Colonic mucosa (tissue), 4 donors: ENCODE measurements around the gene BSDC1. TPM values are rescaled to one million over a fixed set of nuclear protein-coding genes. Genes with fewer than 3 reads are reported as not detected.
"Not testable (repeated sequence)": the region's sequence is repeated elsewhere in the genome, so short reads cannot be mapped to it uniquely, and the experiment has no call there.

Experiments
- DNase-seq: peaks from one replicate; pipeline ENCODE4 v3.0.0-alpha.2; 2020
- H3K27ac ChIP-seq: fragments of 200-600 bp; one replicate; pipeline ENCODE4 v1.8.0; 2021
- H3K27me3 ChIP-seq: fragments of 200-600 bp; one replicate; pipeline ENCODE4 v1.8.0; 2021
- H3K36me3 ChIP-seq: fragments of 200-600 bp; one replicate; pipeline ENCODE4 v1.8.0; 2021
- H3K4me1 ChIP-seq: fragments of 200-600 bp; one replicate; pipeline ENCODE4 v1.8.0; 2021; ENCODE audit warnings: mild to moderate bottlenecking
- H3K4me3 ChIP-seq: fragments of 200-600 bp; one replicate; pipeline ENCODE4 v1.8.0; 2021
- H3K9ac ChIP-seq, 2 donors: one replicate each; pipeline ENCODE4 v1.7.0; 2013; ENCODE audit warnings: control low read depth in 2 of 2, low read depth in 2 of 2, low read length in 2 of 2
- H3K9me3 ChIP-seq: fragments of 200-600 bp; one replicate; pipeline ENCODE4 v1.8.0; 2021
- intact Hi-C: fragments of 100-400 bp; cut with DNase I; formaldehyde crosslinking; loops from one replicate; pipeline ENCODE4 v1.14.1; 2022
- total RNA-seq, 2 donors: library from RNA; stranded (reverse); fragmentation: NEBNext Ultra II Directional in 1 of 2; extraction: Animal tissue kit (Norgen Biotek cat#: 25700) in 1 of 2; gene quantifications; one replicate each; pipeline ENCODE4 v1.2.1, GENCODE V29; 2021
- TF ChIP-seq, protein P1 (sequence below): fragments of 200-600 bp; IDR thresholded peaks from one replicate; pipeline ENCODE4 v1.8.0; 2022; ENCODE audit warnings: antibody characterized with exemption, mild to moderate bottlenecking
- donor health status: healthy.
- donor health status: DM: no; HTN: no; CAD: no.
- donor health status: DM: no; HTN: no; CAD: no.

Gene BSDC1
- total RNA-seq, 2 donors from 2014 or later, result 65.7 to 76.8 TPM

- no peaks in the 10 kb centered on the region for H3K36me3 ChIP-seq
- H3K4me3 ChIP-seq, result no peak overlapping the region
- no peaks in the 10 kb centered on the region for H3K9me3 ChIP-seq
- no peaks in the 10 kb centered on the region for H3K27me3 ChIP-seq
- TF ChIP-seq, protein P1, sequence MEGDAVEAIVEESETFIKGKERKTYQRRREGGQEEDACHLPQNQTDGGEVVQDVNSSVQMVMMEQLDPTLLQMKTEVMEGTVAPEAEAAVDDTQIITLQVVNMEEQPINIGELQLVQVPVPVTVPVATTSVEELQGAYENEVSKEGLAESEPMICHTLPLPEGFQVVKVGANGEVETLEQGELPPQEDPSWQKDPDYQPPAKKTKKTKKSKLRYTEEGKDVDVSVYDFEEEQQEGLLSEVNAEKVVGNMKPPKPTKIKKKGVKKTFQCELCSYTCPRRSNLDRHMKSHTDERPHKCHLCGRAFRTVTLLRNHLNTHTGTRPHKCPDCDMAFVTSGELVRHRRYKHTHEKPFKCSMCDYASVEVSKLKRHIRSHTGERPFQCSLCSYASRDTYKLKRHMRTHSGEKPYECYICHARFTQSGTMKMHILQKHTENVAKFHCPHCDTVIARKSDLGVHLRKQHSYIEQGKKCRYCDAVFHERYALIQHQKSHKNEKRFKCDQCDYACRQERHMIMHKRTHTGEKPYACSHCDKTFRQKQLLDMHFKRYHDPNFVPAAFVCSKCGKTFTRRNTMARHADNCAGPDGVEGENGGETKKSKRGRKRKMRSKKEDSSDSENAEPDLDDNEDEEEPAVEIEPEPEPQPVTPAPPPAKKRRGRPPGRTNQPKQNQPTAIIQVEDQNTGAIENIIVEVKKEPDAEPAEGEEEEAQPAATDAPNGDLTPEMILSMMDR, result no peak
- no peak for DNase-seq
- intact Hi-C loops, result no loop called here
- H3K9ac ChIP-seq, result no peak overlapping the region
- no peaks in the 10 kb centered on the region for H3K4me1 ChIP-seq
- H3K27ac ChIP-seq, result no peak overlapping the region
Observed at GRCh38 chr1:32398401-32398800, 4.2 kb upstream of the BSDC1 start.

DNA sequence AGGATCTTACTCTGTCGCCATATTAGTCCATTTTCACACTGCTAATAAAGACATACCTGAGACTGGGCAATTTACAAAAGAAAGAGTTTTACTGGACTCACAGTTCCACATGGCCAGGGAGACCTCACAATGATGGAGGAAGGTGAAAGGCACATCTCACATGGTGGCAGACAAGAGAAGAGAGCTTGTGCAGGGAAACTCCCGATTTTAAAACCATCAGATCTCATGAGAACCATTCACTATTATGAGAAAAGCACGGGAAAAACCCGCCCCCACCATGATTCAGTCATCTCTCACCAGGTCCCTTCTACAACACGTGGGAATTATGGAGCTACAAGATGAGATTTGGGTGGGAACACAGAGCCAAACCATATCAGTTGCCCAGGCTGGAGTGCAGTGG lies 2.3 kb upstream of the BSDC1 start:
- H3K36me3 ChIP-seq, H3K4me3 ChIP-seq, DNase-seq, H3K9me3 ChIP-seq, H3K27me3 ChIP-seq, H3K4me1 ChIP-seq, intact Hi-C loops, H3K9ac ChIP-seq, H3K27ac ChIP-seq: not testable (repeated sequence)

GRCh38 chr1:32394890-32395432 lies 720 bp upstream of the BSDC1 start:
- Histone ChIP-seq H3K9me3 (no peaks in the 10 kb centered on the region), H3K27ac (peak overlapping the region; percentile 84), H3K4me1 (peaks cover 7% of the 10 kb centered on the region), H3K27me3 (no peaks in the 10 kb centered on the region), H3K36me3 (peaks cover 5% of the 10 kb centered on the region), H3K9ac (peak overlapping the region; percentile 77 to 95), H3K4me3 (peak overlapping the region; percentile 86)
- intact Hi-C loops, result no loop called here
- no peak for DNase-seq
- TF ChIP-seq, protein P1, result no peak

DNA sequence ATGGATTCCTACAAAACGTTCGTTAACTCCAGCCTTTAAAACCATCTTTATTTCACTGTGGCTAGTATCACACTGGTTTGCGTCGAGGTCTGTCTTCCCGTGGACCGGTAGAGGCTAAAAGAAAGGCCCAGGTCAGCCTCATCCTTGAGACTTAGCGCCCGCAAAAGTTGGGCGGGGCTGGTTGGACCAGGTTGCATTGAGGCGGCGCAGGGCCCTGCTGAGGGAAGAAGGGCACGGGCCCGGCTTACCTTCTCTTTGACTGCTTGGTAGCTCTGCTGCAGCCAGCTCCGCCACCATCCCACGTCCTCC lies 455 bp downstream of the BSDC1 start:
- Histone ChIP-seq H3K27ac (peak overlapping the region; percentile 84), H3K4me3 (peak overlapping the region; percentile 86), H3K27me3 (no peaks in the 10 kb centered on the region), H3K4me1 (peaks cover 7% of the 10 kb centered on the region), H3K9ac (peak overlapping the region; percentile 75 to 95), H3K36me3 (peaks cover 6% of the 10 kb centered on the region), H3K9me3 (no peaks in the 10 kb centered on the region)
- intact Hi-C loops, result no loop called here
- peak; percentile 72 for DNase-seq
- TF ChIP-seq, protein P1, result no peak

GRCh38 chr1:32393136-32393535 lies 1.1 kb downstream of the BSDC1 start:
- TF ChIP-seq, protein P1, result no peak
- intact Hi-C loops, result no loop called here
- H3K27me3 ChIP-seq, result no peaks in the 10 kb centered on the region
- no peak overlapping the region for H3K27ac ChIP-seq
- no peaks in the 10 kb centered on the region for H3K9me3 ChIP-seq
- H3K36me3 ChIP-seq, result peaks cover 6% of the 10 kb centered on the region
- no peak overlapping the region for H3K4me3 ChIP-seq
- H3K9ac ChIP-seq, result peak overlapping the region in 1 of 2 donors; percentile 95
- no peak for DNase-seq
- peaks cover 7% of the 10 kb centered on the region for H3K4me1 ChIP-seq

- Histone ChIP-seq H3K4me1 (peaks cover 7% of the 10 kb centered on the region), H3K9me3 (no peaks in the 10 kb centered on the region), H3K36me3 (peaks cover 6% of the 10 kb centered on the region), H3K27ac (no peak overlapping the region), H3K27me3 (no peaks in the 10 kb centered on the region), H3K9ac (no peak overlapping the region), H3K4me3 (no peak overlapping the region)
- no peak for DNase-seq
- intact Hi-C loops, result no loop called here
- TF ChIP-seq, protein P1, result no peak
Observed at GRCh38 chr1:32392325-32392724, 1.9 kb downstream of the BSDC1 start.
